Subcutaneous abdominal adipose tissue (tissue), 5 donors: ENCODE results near the gene AKT1.

ENCODE experiments used
- H3K27ac ChIP-seq: one replicate; pipeline ENCODE4 v1.7.0; 2013; ENCODE audit warnings: low read depth, mild to moderate bottlenecking, inconsistent platforms, low read length, moderate library complexity
- H3K27me3 ChIP-seq, 5 donors: one replicate each; pipeline ENCODE4 v1.7.0; 2013; ENCODE audit warnings: low read length in 5 of 5, inconsistent platforms in 1 of 5; ENCODE audit not compliant: control insufficient read depth in 5 of 5, insufficient read depth in 4 of 5
- H3K36me3 ChIP-seq, 5 donors: one replicate each; pipeline ENCODE4 v1.7.0; 2013; ENCODE audit warnings: low read length in 5 of 5; ENCODE audit not compliant: control insufficient read depth in 5 of 5, insufficient read depth in 5 of 5
- H3K4me1 ChIP-seq, 5 donors: one replicate each; pipeline ENCODE4 v1.7.0; 2013; ENCODE audit warnings: low read length in 5 of 5, mild to moderate bottlenecking in 3 of 5, moderate library complexity in 1 of 5; ENCODE audit not compliant: control insufficient read depth in 5 of 5, insufficient read depth in 5 of 5
- H3K4me3 ChIP-seq, 5 donors: one replicate each; pipeline ENCODE4 v1.7.0; 2013; ENCODE audit warnings: low read length in 5 of 5, low read depth in 1 of 5
- H3K9ac ChIP-seq, 5 donors: one replicate each; pipeline ENCODE4 v1.7.0; 2013; ENCODE audit warnings: low read length in 5 of 5, mild to moderate bottlenecking in 4 of 5, moderate library complexity in 3 of 5
- H3K9me3 ChIP-seq, 5 donors: one replicate each; pipeline ENCODE4 v1.7.0; 2013; ENCODE audit warnings: low read length in 5 of 5; ENCODE audit not compliant: control insufficient read depth in 5 of 5
- donor health status: healthy.
- donor health status: healthy.
- donor health status: healthy.
- donor health status: healthy.
- donor health status: healthy.

Gene AKT1

DNA sequence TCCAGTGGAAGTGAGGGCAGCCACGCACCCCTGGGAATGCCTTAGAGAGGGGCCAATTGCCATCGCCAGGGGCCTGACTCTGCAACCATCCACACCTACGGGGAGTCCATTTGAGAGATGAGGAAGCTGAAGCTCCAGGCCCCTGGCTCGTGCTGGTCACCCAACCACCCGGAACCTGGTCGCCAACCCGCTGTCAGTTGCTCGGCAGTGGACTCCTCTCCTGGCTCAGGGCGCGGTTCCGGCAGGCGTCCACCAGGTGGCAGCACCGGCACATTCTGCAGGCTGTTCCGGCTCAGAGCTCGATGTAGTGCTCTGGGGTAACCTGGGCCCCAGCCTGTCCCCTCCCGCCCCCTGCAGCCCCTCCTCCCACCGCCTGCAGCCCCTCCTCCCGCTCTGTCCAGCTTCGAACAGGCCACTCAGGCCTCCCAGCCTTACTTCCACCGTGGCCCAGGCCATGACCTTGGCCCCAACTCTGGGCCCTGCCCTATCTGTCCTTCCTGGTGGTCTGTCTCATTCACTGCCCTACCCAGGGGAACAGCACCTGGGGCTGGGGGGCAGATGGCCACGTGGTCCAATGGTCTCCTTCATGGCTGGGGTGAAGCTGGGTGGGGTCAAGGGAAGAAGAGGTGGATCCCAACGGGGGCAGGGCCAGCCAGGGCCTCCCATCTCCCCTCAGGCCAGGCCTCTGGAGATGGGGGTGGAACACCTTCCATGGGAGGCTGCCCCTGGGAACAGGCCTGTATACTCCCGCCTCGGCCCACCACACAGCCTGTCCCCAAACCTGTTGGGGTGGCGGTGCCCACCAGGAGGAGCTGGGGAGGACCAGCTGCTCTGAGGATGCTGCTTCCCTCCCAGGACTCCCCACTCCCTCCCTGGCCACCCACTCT is 26.9 kb downstream of the AKT1 start:
- H3K36me3 ChIP-seq: peaks cover 0 to 41% (median 36%) of the 10 kb centered on the region in 5 donors
- peaks cover 0 to 15% (median 11%) of the 10 kb centered on the region in 5 donors for H3K4me1 ChIP-seq
- H3K9ac ChIP-seq: no peak overlapping the region
- H3K27ac ChIP-seq: no peak overlapping the region
- H3K27me3 ChIP-seq: no peaks in the 10 kb centered on the region
- peaks cover 0 to 14% (median 7%) of the 10 kb centered on the region in 5 donors for H3K9me3 ChIP-seq
- no peak overlapping the region for H3K4me3 ChIP-seq

DNA sequence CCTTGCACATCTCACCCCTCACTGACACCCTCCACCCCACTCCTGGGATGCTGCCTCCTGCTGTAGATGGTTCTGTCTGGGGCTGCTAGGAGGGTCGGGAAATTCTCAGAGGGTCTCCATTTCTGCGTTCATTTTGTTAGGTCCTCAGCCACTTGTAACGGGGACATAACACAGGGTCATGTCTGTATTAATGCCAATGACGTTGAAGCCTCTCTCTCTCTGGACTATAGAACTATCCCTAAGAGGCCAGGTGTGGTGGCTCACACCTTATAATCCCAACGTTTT is 28.0 kb downstream of the AKT1 start:
- H3K36me3 ChIP-seq: peaks cover 0 to 30% (median 25%) of the 10 kb centered on the region in 5 donors
- peaks cover 0 to 15% (median 11%) of the 10 kb centered on the region in 5 donors for H3K4me1 ChIP-seq
- H3K9me3 ChIP-seq: peaks cover 0 to 14% (median 7%) of the 10 kb centered on the region in 5 donors
- no peak overlapping the region for H3K9ac ChIP-seq
- no peaks in the 10 kb centered on the region for H3K27me3 ChIP-seq
- no peak overlapping the region for H3K4me3 ChIP-seq
- H3K27ac ChIP-seq: no peak overlapping the region

DNA sequence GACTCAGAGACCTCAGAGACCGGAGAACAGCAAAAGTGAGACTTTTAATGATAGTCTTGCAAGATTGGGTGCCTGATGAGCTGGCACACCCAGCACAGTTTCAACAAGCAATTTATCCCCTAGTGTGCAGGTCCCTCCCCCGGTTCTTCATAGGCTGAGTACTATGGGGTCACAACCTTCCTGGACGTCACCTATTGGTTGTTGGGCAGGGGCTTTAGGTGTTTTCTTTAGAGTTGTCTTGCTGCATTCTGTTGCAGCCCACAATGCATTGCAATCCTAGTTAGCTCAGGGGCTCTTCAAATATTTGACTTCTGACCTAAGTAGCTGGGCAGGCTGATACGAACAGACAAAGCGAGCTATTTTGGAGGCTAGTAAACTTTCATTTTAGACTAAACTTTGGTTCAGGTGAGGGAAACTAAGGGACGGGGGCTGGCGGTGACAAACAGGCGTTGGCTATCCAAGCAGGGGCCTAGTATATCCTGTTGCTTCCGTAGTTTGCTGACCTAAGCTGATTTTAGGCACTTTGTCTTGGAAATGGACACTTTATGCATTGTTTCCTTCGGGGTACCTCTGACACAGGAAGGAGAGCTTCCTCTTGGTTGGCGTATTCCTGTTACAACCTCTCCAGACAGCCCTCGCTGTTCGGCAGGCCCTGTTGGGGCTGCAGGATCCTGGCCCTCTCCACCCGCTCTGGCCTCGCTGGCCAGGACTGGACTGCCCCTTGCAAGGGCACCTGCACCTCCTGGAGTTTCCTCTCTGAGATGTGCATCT is 28.5 kb downstream of the AKT1 start:
- peaks cover 0 to 26% (median 20%) of the 10 kb centered on the region in 5 donors for H3K36me3 ChIP-seq
- peaks cover 0 to 14% (median 7%) of the 10 kb centered on the region in 5 donors for H3K9me3 ChIP-seq
- H3K27ac ChIP-seq: no peak overlapping the region
- peaks cover 0 to 15% (median 11%) of the 10 kb centered on the region in 5 donors for H3K4me1 ChIP-seq
- H3K9ac ChIP-seq: no peak overlapping the region
- no peaks in the 10 kb centered on the region for H3K27me3 ChIP-seq
- no peak overlapping the region for H3K4me3 ChIP-seq

GRCh38 chr14:104766256-104766862 is 29.2 kb downstream of the AKT1 start:
- H3K36me3 ChIP-seq: peaks cover 0 to 24% (median 15%) of the 10 kb centered on the region in 5 donors
- H3K27me3 ChIP-seq: no peaks in the 10 kb centered on the region
- no peak overlapping the region for H3K4me3 ChIP-seq
- H3K9ac ChIP-seq: no peak overlapping the region
- H3K4me1 ChIP-seq: peaks cover 0 to 15% (median 11%) of the 10 kb centered on the region in 5 donors
- peaks cover 0 to 12% (median 5%) of the 10 kb centered on the region in 5 donors for H3K9me3 ChIP-seq
- H3K27ac ChIP-seq: no peak overlapping the region

- Histone ChIP-seq H3K9me3 (peaks cover 0 to 6% (median 0%) of the 10 kb centered on the region in 5 donors), H3K4me1 (peaks cover 0 to 15% (median 11%) of the 10 kb centered on the region in 5 donors), H3K4me3 (no peak overlapping the region), H3K27me3 (no peaks in the 10 kb centered on the region), H3K27ac (no peak overlapping the region), H3K9ac (no peak overlapping the region), H3K36me3 (peaks cover 0 to 24% (median 11%) of the 10 kb centered on the region in 5 donors)
Observed at GRCh38 chr14:104765517-104765916, 30.0 kb downstream of the AKT1 start.

- Histone ChIP-seq H3K36me3 (peaks cover 0 to 68% (median 55%) of the 10 kb centered on the region in 5 donors), H3K9me3 (no peaks in the 10 kb centered on the region), H3K27me3 (no peaks in the 10 kb centered on the region), H3K4me3 (no peak overlapping the region), H3K4me1 (peaks cover 4 to 11% (median 10%) of the 10 kb centered on the region in 5 donors), H3K9ac (no peak overlapping the region), H3K27ac (no peak overlapping the region)
Observed at GRCh38 chr14:104758981-104759969, 36.3 kb downstream of the AKT1 start.

GRCh38 chr14:104757681-104758392 is 37.7 kb downstream of the AKT1 start:
- Histone ChIP-seq H3K36me3 (peaks cover 0 to 68% (median 55%) of the 10 kb centered on the region in 5 donors), H3K9ac (peak overlapping the region in 1 of 5 donors; percentile 12), H3K4me3 (no peak overlapping the region), H3K27me3 (no peaks in the 10 kb centered on the region), H3K4me1 (peaks cover 9 to 21% (median 20%) of the 10 kb centered on the region in 5 donors), H3K27ac (no peak overlapping the region), H3K9me3 (no peaks in the 10 kb centered on the region)

DNA sequence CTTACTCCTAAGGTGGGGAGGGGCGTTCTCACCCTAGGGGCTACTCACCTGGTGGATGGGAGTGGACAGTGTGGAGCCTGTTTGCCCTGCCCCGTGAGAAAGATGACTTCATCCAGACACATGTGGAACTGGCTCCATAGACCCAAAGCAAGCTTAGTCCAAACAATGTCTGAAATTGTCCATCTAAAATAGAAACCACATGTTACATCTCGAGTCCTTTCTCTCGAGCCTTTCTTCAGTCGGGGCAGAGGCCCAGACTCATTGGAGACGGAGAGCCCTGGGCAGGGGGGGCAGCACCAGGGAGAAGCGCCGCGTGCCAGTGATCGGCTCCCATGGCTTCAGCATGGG is 38.3 kb downstream of the AKT1 start:
- H3K9me3 ChIP-seq: no peaks in the 10 kb centered on the region
- no peak overlapping the region for H3K9ac ChIP-seq
- H3K4me1 ChIP-seq: peaks cover 9 to 24% (median 22%) of the 10 kb centered on the region in 5 donors
- no peaks in the 10 kb centered on the region for H3K27me3 ChIP-seq
- H3K27ac ChIP-seq: no peak overlapping the region
- peaks cover 0 to 68% (median 55%) of the 10 kb centered on the region in 5 donors for H3K36me3 ChIP-seq
- no peak overlapping the region for H3K4me3 ChIP-seq
